HG03439 (cell line): Measurements from ENCODE around the gene MFSD2B.
"Not testable (repeated sequence)": the region's sequence is repeated elsewhere in the genome, so short reads cannot be mapped to it uniquely, and the experiment has no call there.

ENCODE experiments used
- ATAC-seq: cut with Tn5 transposase; IDR thresholded peaks from one replicate; pipeline ENCODE4 v1.9.1; 2021; ENCODE audit warnings: mild to moderate bottlenecking, moderate library complexity; ENCODE audit not compliant: unreplicated experiment

The MFSD2B gene, protein sequence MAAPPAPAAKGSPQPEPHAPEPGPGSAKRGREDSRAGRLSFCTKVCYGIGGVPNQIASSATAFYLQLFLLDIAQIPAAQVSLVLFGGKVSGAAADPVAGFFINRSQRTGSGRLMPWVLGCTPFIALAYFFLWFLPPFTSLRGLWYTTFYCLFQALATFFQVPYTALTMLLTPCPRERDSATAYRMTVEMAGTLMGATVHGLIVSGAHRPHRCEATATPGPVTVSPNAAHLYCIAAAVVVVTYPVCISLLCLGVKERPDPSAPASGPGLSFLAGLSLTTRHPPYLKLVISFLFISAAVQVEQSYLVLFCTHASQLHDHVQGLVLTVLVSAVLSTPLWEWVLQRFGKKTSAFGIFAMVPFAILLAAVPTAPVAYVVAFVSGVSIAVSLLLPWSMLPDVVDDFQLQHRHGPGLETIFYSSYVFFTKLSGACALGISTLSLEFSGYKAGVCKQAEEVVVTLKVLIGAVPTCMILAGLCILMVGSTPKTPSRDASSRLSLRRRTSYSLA

GRCh38 chr2:24009680-24010476, at the start of gene MFSD2B:
Gene MFSD2B (plus strand): TSS chr2:24010085. CDS start chr2:24010097, 12 bp downstream.
- ATAC-seq: no peak

- no peak for ATAC-seq
Measured at GRCh38 chr2:23967846-23968245, 42.0 kb upstream of the MFSD2B start.

DNA sequence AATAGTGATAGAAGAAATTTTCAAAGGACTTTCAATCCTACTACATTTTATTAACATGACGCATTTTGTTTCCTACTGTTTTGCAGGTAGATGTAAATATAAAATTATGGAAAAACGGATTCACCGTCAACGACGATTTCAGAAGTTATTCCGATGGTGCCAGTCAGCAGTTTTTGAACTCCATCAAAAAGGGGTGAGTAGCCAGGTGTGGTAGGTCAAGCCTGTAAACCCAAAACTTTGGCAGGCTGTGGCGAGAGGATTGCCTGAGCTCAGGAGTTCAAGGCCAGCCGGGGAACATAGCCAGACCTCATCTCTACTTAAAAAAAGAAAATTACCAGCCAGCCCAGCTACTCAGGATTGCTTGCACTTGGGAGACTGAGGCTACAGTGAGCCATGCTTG, 33.0 kb upstream of the MFSD2B start:
- ATAC-seq: no peak

DNA sequence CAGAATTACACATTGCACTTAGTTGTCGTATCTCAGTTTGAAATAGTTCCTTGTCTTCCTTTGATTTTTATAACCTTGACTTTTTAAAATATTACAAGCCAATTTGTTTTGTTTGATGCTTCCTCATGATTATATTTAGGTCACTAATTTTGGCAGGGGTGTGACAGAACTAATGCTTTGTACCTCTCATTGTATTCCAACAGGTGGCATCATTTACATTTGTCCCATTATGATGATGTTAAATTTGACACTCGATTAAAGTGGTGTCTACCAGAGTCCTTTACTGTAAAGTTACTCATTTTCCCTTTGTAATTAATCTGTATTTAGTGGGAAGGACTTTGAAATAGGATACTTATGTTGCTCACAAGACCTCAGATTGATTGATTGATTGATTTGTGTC, 21.5 kb upstream of the MFSD2B start:
- no peak for ATAC-seq

DNA sequence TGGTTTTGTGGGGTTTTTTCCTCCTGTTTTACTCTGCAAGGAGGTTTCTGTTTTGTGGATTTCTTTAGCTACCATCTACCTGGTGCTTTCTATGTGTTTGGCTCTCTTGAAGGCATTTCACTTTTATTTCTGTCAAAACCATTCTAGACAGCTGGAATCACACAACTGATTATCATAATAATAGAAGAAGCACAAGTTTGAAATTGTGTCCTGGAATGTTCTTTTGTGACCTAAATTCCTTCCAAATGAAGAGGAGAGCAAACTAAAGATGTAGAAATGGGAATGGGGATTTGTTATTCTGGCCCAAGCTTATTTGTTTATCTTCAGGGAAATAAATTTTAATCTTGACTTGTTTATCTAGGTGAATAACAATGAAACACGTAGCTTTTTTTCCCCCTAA, 17.0 kb upstream of the MFSD2B start:
- no peak for ATAC-seq

- no peak for ATAC-seq
Measured at GRCh38 chr2:23993736-23994269, 16.1 kb upstream of the MFSD2B start.

GRCh38 chr2:23994567-23994966, 15.3 kb upstream of the MFSD2B start:
- no peak for ATAC-seq

- ATAC-seq: no peak
Measured at GRCh38 chr2:24007693-24008092, 2.2 kb upstream of the MFSD2B start.

GRCh38 chr2:24008672-24009366, 1.1 kb upstream of the MFSD2B start:
- no peak for ATAC-seq

- no peak for ATAC-seq
Measured at GRCh38 chr2:24009367-24009679, 562 bp upstream of the MFSD2B start.

DNA sequence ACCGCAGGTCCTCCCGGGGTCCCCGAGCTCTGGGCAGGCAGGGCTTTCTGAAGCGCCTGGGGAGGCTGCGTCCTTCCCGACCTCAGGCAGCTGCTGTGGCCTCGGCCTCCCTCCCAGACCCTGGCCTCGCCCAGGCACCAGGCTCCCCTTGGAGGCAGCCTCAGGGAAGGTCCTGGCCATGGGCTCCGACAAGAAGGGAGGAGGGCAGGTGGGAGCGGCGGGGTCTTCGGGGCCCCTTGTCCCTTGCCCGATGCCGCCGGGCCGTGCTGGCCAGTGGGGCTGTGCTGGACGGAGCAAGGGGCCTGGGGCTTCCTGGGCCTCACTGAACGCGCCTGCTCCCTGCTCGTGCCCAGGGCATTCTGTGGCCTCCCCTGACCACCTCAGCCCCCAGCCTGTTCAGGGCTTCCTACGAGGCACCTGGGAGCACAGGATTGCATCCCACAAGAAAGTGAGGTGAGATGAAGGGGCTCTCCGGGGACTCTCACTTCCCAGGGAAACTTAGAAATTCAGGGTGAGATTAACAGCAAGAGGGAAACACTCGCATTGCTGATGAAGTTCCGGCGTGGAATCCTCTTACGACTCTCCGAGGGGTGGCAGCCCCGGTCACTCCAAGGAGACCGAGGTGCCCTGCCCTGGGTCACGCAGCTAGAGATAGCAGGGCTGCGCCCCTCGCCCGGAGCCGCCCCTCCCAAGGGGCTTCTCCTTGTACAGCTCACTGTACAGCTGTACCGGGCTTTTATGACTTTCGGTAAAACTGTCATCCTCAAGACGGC, 778 bp downstream of the MFSD2B start:
- ATAC-seq: no peak

- no peak for ATAC-seq
Measured at GRCh38 chr2:24011250-24012104, 1.6 kb downstream of the MFSD2B start.

DNA sequence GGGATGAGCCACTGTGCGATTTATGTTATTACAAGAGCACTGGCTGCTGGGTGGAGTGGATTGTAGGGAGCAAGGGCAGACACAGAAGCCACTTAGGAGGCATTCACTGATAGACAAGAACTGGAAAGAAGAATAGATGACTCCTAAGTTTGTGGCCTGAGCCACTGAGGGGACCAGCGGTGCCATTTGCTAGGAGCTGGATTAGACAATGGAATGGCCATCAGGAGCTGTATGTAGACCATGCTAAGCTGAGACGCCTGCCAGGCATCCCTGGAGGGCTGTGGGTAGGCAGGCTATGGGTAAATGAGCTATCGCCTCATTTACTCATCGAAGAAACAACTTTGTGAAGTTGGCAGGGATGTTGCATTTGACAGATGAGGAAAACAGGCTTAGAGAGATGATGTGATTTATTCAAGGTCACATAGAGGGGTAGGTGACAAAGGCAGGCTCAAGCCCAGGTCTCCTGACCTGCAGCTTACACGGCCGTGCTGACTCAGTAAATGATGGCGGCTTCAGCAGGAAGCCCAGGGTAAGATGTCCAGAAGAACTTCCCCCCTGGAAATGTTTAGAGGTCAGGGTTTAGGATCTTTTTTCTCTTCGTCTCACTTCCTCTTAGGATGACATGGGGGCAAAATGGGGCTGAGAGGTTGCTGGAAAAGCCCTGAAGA, 2.8 kb downstream of the MFSD2B start:
- no peak for ATAC-seq

- not testable (repeated sequence) for ATAC-seq
Measured at GRCh38 chr2:24014902-24015301, 5.0 kb downstream of the MFSD2B start.

GRCh38 chr2:24015562-24016375, 5.9 kb downstream of the MFSD2B start:
- no peak for ATAC-seq

GRCh38 chr2:24016376-24016761, 6.5 kb downstream of the MFSD2B start:
- no peak for ATAC-seq

DNA sequence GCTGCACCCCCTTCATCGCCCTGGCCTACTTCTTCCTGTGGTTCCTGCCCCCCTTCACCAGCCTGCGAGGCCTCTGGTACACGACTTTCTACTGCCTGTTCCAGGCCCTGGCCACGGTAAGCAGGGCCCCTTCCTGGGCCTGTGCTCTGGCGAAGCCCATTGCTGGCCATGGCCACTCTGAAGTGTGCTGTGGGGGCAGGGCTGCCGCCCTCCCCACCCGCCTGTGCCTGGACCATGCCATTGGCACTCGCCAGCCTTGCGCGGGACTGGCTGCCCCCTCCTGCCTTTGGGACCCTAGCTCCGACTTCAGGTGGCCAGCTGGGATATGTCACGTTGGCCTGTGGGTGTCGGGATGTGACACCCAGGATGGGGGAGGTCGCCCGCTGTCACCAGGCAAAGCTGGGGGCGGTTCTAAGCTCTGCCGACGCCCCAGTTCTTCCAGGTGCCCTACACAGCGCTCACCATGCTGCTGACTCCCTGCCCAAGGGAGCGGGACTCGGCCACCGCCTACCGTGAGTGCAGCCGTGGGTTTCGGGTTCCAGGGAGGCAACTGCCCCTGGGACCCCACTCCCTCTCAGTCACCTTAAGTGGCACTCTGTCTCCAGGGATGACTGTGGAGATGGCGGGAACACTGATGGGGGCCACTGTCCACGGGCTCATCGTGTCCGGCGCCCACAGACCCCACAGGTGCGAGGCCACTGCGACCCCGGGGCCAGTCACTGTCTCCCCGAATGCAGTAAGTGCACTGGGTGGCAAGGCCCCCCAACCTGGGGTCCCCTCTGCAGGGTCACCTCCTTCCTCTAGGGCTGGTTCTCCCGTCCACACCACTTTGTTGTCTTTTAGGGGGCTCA, 7.2 kb downstream of the MFSD2B start:
- no peak for ATAC-seq
